Measurements from ENCODE around the gene NPHP4. TPM values are rescaled to one million over a fixed set of nuclear protein-coding genes. Genes with fewer than 3 reads are reported as not detected.

NPHP4 gene
- total and polyA plus RNA-seq, 5 donors: 2.8 to 6.0 (median 5.1) TPM

GRCh38 chr1:5877001-5877400 lies 115.2 kb downstream of the NPHP4 start:
- ATAC-seq (no peak), DNase-seq (peak in 1 of 3 donors; percentile 31)
- WGBS: 90% methylated on average over 22 of the region's 22 CpGs
- H3K4me3 ChIP-seq (ENCODE audit: low read length): no peak overlapping the region
- H3K9me3 ChIP-seq (ENCODE audit: control insufficient read depth, low read length): no peaks in the 10 kb centered on the region
- H3K27me3 ChIP-seq (ENCODE audit: control insufficient read depth, insufficient read depth): no peaks in the 10 kb centered on the region
- intact Hi-C loops (cut with DNase I): no loop called here
- no peaks in the 10 kb centered on the region for H3K4me1 ChIP-seq (ENCODE audit: control insufficient read depth, insufficient read depth, low read length)
- H3K27ac ChIP-seq (ENCODE audit: low read length): no peak overlapping the region

GRCh38 chr1:5876094-5876650 lies 116.1 kb downstream of the NPHP4 start:
- intact Hi-C loops (cut with DNase I): no loop called here
- H3K4me3 ChIP-seq (ENCODE audit: low read length): no peak overlapping the region
- H3K9me3 ChIP-seq (ENCODE audit: control insufficient read depth, low read length): no peaks in the 10 kb centered on the region
- WGBS: 90% methylated on average over 7 of the region's 7 CpGs
- no peak overlapping the region for H3K27ac ChIP-seq (ENCODE audit: low read length)
- ATAC-seq (no peak), DNase-seq (peak in 1 of 3 donors; percentile 22)
- H3K4me1 ChIP-seq (ENCODE audit: control insufficient read depth, insufficient read depth, low read length): no peaks in the 10 kb centered on the region
- no peaks in the 10 kb centered on the region for H3K27me3 ChIP-seq (ENCODE audit: control insufficient read depth, insufficient read depth)

DNA sequence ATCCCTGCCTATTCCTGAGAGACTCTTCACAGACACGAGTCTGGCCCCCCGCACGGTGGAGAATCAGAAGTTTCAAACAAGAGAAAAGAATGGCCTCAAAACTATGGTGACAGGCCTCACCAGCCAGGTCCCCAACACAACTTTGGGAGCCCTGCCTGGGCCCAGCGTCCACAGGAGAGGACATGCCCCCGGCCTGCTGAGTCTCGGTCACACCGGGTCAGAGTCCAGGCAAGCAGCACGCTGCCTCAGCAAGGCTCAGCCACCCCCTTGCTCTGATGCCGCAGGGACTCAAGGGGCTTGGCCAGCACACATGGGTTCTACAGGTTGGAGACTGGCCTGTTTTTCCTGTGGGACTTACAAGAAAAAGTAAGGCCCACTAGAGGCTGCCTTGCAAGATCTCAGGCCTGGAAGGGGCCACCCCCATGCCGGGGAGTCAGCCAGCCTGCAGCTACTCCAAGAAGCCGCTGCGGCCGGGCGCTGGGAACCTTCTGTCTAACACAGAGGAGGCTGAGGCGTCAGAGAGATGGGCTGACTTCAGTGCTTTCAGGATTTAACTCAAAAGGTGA lies 116.8 kb downstream of the NPHP4 start:
- WGBS: 92% methylated on average over 15 of the region's 15 CpGs

GRCh38 chr1:5874416-5875110 lies 117.7 kb downstream of the NPHP4 start:
- no peaks in the 10 kb centered on the region for H3K4me1 ChIP-seq (ENCODE audit: control insufficient read depth, insufficient read depth, low read length)
- intact Hi-C loops (cut with DNase I): no loop called here
- ATAC-seq: no peak
- DNase-seq: peak in 2 of 3 donors; percentile 20 to 46
- H3K27me3 ChIP-seq (ENCODE audit: control insufficient read depth, insufficient read depth): no peaks in the 10 kb centered on the region
- H3K4me3 ChIP-seq (ENCODE audit: low read length): no peak overlapping the region
- no peak overlapping the region for H3K27ac ChIP-seq (ENCODE audit: low read length)
- no peaks in the 10 kb centered on the region for H3K9me3 ChIP-seq (ENCODE audit: control insufficient read depth, low read length)
- WGBS: 96% methylated on average over 41 of the region's 41 CpGs

More for the DNA sequence above, 116.8 kb downstream of the NPHP4 start:
- Histone ChIP-seq H3K9me3 (ENCODE audit: control insufficient read depth, low read length) (no peaks in the 10 kb centered on the region), H3K27me3 (ENCODE audit: control insufficient read depth, insufficient read depth) (no peaks in the 10 kb centered on the region), H3K4me3 (ENCODE audit: low read length) (no peak overlapping the region), H3K4me1 (ENCODE audit: control insufficient read depth, insufficient read depth, low read length) (no peaks in the 10 kb centered on the region), H3K27ac (ENCODE audit: low read length) (no peak overlapping the region)
- no peak for ATAC-seq
- intact Hi-C loops (cut with DNase I): no loop called here
- peak in 1 of 3 donors; percentile 27 for DNase-seq

- no peak for ATAC-seq
- no peak overlapping the region for H3K4me3 ChIP-seq (ENCODE audit: low read length)
- no peaks in the 10 kb centered on the region for H3K27me3 ChIP-seq (ENCODE audit: control insufficient read depth, insufficient read depth)
- H3K27ac ChIP-seq (ENCODE audit: low read length): no peak overlapping the region
- H3K4me1 ChIP-seq (ENCODE audit: control insufficient read depth, insufficient read depth, low read length): no peaks in the 10 kb centered on the region
- no peaks in the 10 kb centered on the region for H3K9me3 ChIP-seq (ENCODE audit: control insufficient read depth, low read length)
- 94% methylated on average over 7 of the region's 7 CpGs for WGBS
- peak in 1 of 3 donors; percentile 25 for DNase-seq
- intact Hi-C loops (cut with DNase I): no loop called here
These were observed 118.7 kb downstream of the NPHP4 start for GRCh38 chr1:5873556-5873955.

DNA sequence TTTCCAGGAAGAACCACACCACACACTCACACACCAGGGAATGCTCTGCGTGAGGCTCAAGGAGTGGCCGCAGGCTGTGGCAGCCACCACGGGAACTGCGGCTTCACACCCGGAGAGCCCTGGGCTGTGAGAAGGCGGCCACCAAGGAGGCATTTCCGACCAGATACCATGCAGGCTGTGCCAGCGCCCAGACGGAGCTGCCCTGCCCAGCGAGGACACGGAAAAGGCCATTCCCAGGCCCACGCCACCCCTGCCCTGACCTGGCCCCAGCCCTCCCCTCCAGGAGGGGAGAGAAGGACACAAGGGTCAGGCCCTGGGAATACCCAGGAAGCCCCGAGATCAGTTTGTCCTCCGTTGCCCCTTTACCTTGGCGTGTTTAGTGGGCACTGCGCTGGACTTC lies 119.3 kb downstream of the NPHP4 start:
- peak in 2 of 3 donors; percentile 9 to 24 for DNase-seq
- no peak for ATAC-seq
- intact Hi-C loops (cut with DNase I): no loop called here

DNA sequence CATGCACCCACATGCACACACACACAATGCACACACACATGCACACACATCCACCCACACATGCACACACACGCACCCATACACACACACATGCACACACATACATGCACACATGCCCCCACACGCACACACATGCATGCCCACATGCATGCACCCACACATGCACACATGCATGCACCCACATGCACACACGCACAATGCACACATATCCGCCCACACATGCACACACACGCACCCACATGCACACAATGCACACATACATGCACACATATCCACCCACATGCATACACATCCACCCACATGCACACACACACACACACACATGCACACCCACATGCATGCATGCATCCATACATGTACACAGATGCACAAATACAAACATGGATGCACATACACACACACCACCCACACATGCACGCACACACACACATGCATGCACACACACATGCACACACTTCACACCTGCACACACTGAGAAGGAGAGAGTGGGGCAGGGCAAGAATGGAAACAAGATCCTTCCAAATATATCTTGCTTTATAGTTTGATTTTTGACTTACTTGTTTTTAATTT lies 123.2 kb downstream of the NPHP4 start:
- Histone ChIP-seq H3K9me3 (ENCODE audit: control insufficient read depth, low read length) (no peaks in the 10 kb centered on the region), H3K4me1 (ENCODE audit: control insufficient read depth, insufficient read depth, low read length) (no peaks in the 10 kb centered on the region), H3K27ac (ENCODE audit: low read length) (no peak overlapping the region), H3K4me3 (ENCODE audit: low read length) (no peak overlapping the region), H3K27me3 (ENCODE audit: control insufficient read depth, insufficient read depth) (no peaks in the 10 kb centered on the region)
- ATAC-seq (no peak), DNase-seq (no peak)
- intact Hi-C loops (cut with DNase I): no loop called here
- WGBS: 86% methylated on average over 6 of the region's 6 CpGs

More for the DNA sequence above, 119.3 kb downstream of the NPHP4 start:
- 94% methylated on average over 16 of the region's 16 CpGs for WGBS
- no peaks in the 10 kb centered on the region for H3K4me1 ChIP-seq (ENCODE audit: control insufficient read depth, insufficient read depth, low read length)
- no peaks in the 10 kb centered on the region for H3K27me3 ChIP-seq (ENCODE audit: control insufficient read depth, insufficient read depth)
- no peaks in the 10 kb centered on the region for H3K9me3 ChIP-seq (ENCODE audit: control insufficient read depth, low read length)
- no peak overlapping the region for H3K27ac ChIP-seq (ENCODE audit: low read length)
- no peak overlapping the region for H3K4me3 ChIP-seq (ENCODE audit: low read length)

- 92% methylated on average over 7 of the region's 7 CpGs for WGBS
- H3K9me3 ChIP-seq (ENCODE audit: control insufficient read depth, low read length): no peaks in the 10 kb centered on the region
- H3K4me3 ChIP-seq (ENCODE audit: low read length): no peak overlapping the region
- no peak overlapping the region for H3K27ac ChIP-seq (ENCODE audit: low read length)
- H3K27me3 ChIP-seq (ENCODE audit: control insufficient read depth, insufficient read depth): no peaks in the 10 kb centered on the region
- peak in 1 of 3 donors; percentile 16 for DNase-seq
- no peak for ATAC-seq
- intact Hi-C loops (cut with DNase I): no loop called here
- no peaks in the 10 kb centered on the region for H3K4me1 ChIP-seq (ENCODE audit: control insufficient read depth, insufficient read depth, low read length)
These were observed 126.5 kb downstream of the NPHP4 start for GRCh38 chr1:5865774-5866173.

- WGBS: 92% methylated on average over 16 of the region's 16 CpGs
- no peaks in the 10 kb centered on the region for H3K9me3 ChIP-seq (ENCODE audit: control insufficient read depth, low read length)
- no peak overlapping the region for H3K4me3 ChIP-seq (ENCODE audit: low read length)
- H3K27me3 ChIP-seq (ENCODE audit: control insufficient read depth, insufficient read depth): no peaks in the 10 kb centered on the region
- intact Hi-C loops (cut with DNase I): no loop called here
- ATAC-seq (no peak), DNase-seq (no peak)
- H3K27ac ChIP-seq (ENCODE audit: low read length): no peak overlapping the region
- H3K4me1 ChIP-seq (ENCODE audit: control insufficient read depth, insufficient read depth, low read length): no peaks in the 10 kb centered on the region
These were observed 127.2 kb downstream of the NPHP4 start for GRCh38 chr1:5865056-5865455.

- H3K27me3 ChIP-seq (ENCODE audit: control insufficient read depth, insufficient read depth): no peaks in the 10 kb centered on the region
- WGBS: 97% methylated on average over 16 of the region's 16 CpGs
- H3K4me1 ChIP-seq (ENCODE audit: control insufficient read depth, insufficient read depth, low read length): no peaks in the 10 kb centered on the region
- DNase-seq: peak in 1 of 3 donors; percentile 20
- no peaks in the 10 kb centered on the region for H3K9me3 ChIP-seq (ENCODE audit: control insufficient read depth, low read length)
- no peak for ATAC-seq
- no peak overlapping the region for H3K27ac ChIP-seq (ENCODE audit: low read length)
- no peak overlapping the region for H3K4me3 ChIP-seq (ENCODE audit: low read length)
- intact Hi-C loops (cut with DNase I): no loop called here
These were observed 128.0 kb downstream of the NPHP4 start for GRCh38 chr1:5864256-5864655.

GRCh38 chr1:5863238-5863637 lies 129.0 kb downstream of the NPHP4 start:
- ATAC-seq (no peak), DNase-seq (peak in 1 of 3 donors; percentile 2)
- intact Hi-C loops (cut with DNase I): no loop called here
- WGBS: 92% methylated on average over 17 of the region's 17 CpGs
- H3K27ac ChIP-seq (ENCODE audit: low read length): no peak overlapping the region
- no peak overlapping the region for H3K4me3 ChIP-seq (ENCODE audit: low read length)
- no peaks in the 10 kb centered on the region for H3K27me3 ChIP-seq (ENCODE audit: control insufficient read depth, insufficient read depth)
- no peaks in the 10 kb centered on the region for H3K4me1 ChIP-seq (ENCODE audit: control insufficient read depth, insufficient read depth, low read length)
- H3K9me3 ChIP-seq (ENCODE audit: control insufficient read depth, low read length): no peaks in the 10 kb centered on the region
